Sigmoid colon (tissue), 4 donors: ENCODE measurements around the gene TXNRD3.

Experiments
- EP300 ChIP-seq, 4 donors: sonication (generic); formaldehyde crosslinking; IDR thresholded peaks; one replicate each; pipeline ENCODE4 v1.6.1; 2017; ENCODE audit warnings: antibody characterized with exemption in 4 of 4
- POLR2A ChIP-seq, 2 donors: fragments of 450-650 bp; IDR thresholded peaks; one replicate each; pipeline ENCODE4 v1.6.1; 2016; ENCODE audit warnings: antibody characterized with exemption in 2 of 2, mild to moderate bottlenecking in 2 of 2, moderate library complexity in 2 of 2
- POLR2AphosphoS5 ChIP-seq, 4 donors: sonication (generic); formaldehyde crosslinking; IDR thresholded peaks; one replicate each; pipeline ENCODE4 v1.6.1; 2017; ENCODE audit warnings: antibody characterized with exemption in 4 of 4
- TF ChIP-seq, protein P1 (sequence below), 4 experiments: fragments of 450-650 bp in 3 of 4; fragments of 200-600 bp in 1 of 4; IDR thresholded peaks; one replicate each; pipeline ENCODE4 v1.5.1; 2016 to 2019; ENCODE audit warnings: antibody characterized with exemption in 4 of 4, mild to moderate bottlenecking in 3 of 4, moderate library complexity in 2 of 4

DNA sequence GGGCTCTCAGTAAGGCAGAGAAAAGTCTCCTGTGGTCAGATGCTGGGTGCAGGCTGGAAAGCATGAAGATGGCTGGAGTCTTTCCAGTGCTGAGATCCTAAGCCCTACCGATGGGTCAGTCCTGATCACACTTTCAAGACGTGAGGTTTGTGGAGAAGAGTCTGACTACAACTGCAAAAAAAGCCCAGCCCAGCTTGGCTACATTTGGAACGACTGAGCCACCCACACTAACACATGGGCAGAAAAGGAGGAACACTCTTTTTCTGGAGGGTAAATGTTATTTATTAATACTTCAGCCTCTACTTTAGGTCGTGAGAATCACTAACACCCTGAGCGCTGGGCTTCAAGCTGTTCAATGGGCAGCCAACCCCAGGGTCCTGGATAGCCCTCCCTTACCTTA lies 74.2 kb downstream of the TXNRD3 start:
- no peak for TF ChIP-seq EP300 (IDR thresholded peaks at IDR 0.05)
- TF ChIP-seq, protein P1, sequence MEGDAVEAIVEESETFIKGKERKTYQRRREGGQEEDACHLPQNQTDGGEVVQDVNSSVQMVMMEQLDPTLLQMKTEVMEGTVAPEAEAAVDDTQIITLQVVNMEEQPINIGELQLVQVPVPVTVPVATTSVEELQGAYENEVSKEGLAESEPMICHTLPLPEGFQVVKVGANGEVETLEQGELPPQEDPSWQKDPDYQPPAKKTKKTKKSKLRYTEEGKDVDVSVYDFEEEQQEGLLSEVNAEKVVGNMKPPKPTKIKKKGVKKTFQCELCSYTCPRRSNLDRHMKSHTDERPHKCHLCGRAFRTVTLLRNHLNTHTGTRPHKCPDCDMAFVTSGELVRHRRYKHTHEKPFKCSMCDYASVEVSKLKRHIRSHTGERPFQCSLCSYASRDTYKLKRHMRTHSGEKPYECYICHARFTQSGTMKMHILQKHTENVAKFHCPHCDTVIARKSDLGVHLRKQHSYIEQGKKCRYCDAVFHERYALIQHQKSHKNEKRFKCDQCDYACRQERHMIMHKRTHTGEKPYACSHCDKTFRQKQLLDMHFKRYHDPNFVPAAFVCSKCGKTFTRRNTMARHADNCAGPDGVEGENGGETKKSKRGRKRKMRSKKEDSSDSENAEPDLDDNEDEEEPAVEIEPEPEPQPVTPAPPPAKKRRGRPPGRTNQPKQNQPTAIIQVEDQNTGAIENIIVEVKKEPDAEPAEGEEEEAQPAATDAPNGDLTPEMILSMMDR (IDR thresholded peaks at IDR 0.05): no peak
- no peak for TF ChIP-seq POLR2AphosphoS5 (IDR thresholded peaks at IDR 0.05)
- no peak for TF ChIP-seq POLR2A (IDR thresholded peaks at IDR 0.05)
